ENCODE results near the gene NHLRC1. TPM values are rescaled to one million over a fixed set of nuclear protein-coding genes. Genes with fewer than 3 reads are reported as not detected.

Gene NHLRC1
- total RNA-seq, 1 experiment from 2014 or later, result 2.6 TPM

GRCh38 chr6:18139935-18140621, 17.6 kb upstream of the NHLRC1 start:
- DNase-seq (ENCODE audit: low read depth), result no peak

- no peak for DNase-seq (ENCODE audit: low read depth)
Observed at GRCh38 chr6:18138906-18139305, 16.4 kb upstream of the NHLRC1 start.

DNA sequence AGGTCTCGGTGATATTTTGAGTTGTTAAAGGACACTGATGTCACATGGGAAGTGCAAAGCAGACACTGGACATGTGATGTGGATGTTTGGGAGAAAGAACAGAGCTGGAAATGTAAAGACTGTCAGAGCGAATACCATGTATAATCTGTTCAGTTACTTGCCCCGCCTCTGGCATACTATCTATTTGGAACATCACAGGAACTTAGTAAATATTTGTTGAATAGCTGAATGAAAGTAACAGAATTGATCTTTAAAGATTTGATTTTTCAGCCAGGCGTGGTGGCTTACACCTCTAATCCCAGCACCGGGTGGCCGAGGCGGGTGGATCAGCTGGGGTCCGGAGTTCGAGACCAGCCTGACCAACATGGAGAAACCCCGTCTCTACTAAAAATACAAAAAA, 13.8 kb upstream of the NHLRC1 start:
- no peak for DNase-seq (ENCODE audit: low read depth)

GRCh38 chr6:18135171-18135570, 12.7 kb upstream of the NHLRC1 start:
- DNase-seq (ENCODE audit: low read depth), result no peak

DNA sequence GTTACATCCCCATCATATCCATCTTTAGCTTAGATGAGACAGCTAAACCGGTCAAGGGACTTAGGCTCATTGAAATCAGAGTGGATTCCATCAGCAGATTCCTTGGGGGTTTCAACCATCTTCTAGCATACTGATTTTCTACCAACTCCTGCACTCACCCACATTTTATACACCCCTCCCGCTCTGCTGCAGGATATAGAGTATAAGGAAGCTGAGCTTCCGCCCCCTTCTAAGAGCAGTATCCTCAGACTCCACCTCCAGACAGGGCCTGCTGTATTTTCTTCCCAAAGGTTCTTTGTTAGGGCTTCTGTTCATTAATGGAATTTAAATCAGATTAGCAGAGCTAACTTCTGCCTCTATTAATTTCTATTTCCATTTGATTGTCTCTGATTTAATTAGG, 9.9 kb upstream of the NHLRC1 start:
- DNase-seq (ENCODE audit: low read depth), result no peak

DNA sequence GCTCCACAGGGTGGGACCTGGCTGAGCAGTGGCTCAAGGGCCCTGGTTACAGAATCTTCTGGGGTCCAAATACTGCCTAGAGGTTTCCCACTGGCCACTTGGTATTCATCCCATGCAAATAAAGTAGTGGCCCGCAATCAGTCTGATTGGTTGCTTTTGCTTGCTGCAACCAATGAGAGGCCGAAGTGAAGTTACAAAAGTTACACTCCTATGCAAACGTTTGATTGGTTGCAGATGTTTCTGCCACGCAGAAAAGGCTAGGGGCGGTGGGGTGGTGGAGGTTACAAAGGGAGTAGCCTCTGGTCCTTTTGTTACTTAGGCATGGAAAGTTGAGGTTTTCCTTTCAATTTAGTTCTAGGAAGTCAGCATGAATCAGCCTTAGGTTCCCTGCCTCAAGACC, 3.6 kb upstream of the NHLRC1 start:
- DNase-seq (ENCODE audit: low read depth), result no peak

GRCh38 chr6:18121580-18122127, 823 bp downstream of the NHLRC1 start:
- no peak for DNase-seq (ENCODE audit: low read depth)

- DNase-seq (ENCODE audit: low read depth), result no peak
Observed at GRCh38 chr6:18119236-18119635, 3.2 kb downstream of the NHLRC1 start.

DNA sequence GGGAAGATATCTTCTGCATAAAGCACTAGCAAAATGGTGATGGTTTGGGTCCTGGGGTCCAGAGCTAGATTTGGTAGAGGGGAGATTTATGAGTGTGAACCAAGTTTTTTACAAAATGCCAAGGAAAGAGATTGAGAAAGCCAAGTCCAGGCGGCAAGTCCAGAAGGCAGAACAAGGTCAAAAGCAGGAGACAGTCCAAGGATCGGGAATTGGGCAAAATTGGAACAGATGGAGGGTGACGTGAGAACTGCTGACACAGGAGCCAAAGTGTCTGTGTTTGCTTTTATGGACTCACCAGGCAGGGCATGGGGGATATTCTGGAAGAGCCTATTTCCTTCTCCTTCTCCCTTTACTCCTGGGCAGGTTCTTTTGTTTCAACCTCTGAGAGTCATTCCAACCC, 4.1 kb downstream of the NHLRC1 start:
- DNase-seq (ENCODE audit: low read depth), result no peak

DNA sequence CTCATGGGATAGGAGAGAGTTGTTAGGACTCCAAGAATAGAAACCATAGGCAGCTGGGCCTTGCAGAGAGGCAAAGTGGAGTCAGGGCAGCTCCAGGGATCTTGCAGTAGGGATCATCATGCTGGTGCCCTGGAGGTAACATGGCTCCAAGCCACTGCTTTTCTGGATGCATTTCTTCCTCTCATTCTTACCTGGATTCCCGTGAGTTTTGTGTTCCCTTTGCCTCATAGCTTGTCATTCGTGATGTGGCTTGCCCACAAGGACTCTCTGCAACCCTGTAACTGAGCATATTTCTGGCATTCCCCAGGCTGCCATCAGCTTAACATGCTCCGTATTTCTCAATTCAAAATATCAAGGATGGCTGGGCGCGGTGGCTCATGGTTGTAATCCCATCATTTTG, 5.3 kb downstream of the NHLRC1 start:
- no peak for DNase-seq (ENCODE audit: low read depth)

GRCh38 chr6:18115356-18115755, 7.1 kb downstream of the NHLRC1 start:
- DNase-seq (ENCODE audit: low read depth), result peak; percentile 15

GRCh38 chr6:18110162-18110561, 12.3 kb downstream of the NHLRC1 start:
- DNase-seq (ENCODE audit: low read depth), result no peak

DNA sequence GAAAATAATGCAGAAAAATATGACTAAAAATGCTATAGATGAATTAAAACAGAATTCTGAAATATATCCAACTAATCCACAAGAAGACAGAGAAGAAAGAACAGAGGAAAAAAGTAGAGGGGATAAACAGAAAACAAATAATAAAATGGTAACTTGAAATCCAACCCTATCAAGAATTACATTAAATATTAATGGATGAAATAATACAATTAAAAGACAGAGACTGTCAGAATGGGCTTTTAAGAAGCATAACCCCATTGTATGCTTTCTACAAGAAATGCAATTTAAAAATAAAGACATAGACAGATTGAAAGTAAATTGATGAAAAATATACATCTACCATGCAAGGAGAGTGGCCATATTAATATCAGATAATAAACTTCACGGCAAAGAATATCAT, 15.4 kb downstream of the NHLRC1 start:
- DNase-seq (ENCODE audit: low read depth), result no peak

GRCh38 chr6:18102783-18103509, 19.5 kb downstream of the NHLRC1 start:
- no peak for DNase-seq (ENCODE audit: low read depth)

DNA sequence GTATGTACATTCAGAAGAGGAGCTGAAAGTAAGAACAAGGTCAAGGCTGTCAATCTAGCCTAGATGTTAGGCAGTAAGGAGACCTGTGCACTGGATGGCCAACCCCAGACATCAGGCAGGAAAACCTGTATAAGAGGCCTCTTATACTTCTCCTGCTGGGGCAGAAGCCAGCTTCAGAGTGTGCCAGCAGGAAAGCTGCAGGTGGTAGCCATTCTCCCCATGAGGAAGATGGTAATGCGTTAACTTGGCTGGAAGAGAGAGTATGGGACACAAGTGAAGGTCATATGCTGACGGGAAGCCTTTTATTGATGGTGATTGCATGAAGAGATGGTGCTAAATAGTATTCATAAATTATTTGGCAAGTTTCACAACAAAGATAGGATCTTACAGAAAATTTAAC, 20.6 kb downstream of the NHLRC1 start:
- no peak for DNase-seq (ENCODE audit: low read depth)

DNA sequence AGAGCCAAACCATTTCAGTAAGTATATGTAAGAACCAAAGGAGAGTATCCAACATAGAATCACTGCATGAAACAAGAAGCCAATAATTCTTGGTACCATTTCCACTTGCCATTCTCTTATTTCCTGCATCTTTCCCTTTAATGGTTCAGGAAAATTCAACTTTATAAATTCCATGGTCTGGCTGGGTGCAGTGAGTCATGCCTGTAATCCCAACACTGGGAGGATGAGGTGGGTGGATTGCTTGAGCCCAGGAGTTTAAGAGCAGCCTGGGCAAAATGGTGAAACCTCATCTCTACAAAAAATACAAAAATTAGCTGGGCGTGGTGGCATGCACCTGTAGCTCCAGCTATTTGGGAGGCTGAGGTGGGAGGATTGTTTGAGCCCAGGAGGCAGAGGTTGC, 21.2 kb downstream of the NHLRC1 start:
- DNase-seq (ENCODE audit: low read depth), result peak; percentile 8

GRCh38 chr6:18100296-18100695, 22.2 kb downstream of the NHLRC1 start:
- DNase-seq (ENCODE audit: low read depth), result no peak

GRCh38 chr6:18099511-18099910, 23.0 kb downstream of the NHLRC1 start:
- DNase-seq (ENCODE audit: low read depth), result peak; percentile 14

- DNase-seq (ENCODE audit: low read depth), result no peak
Observed at GRCh38 chr6:18096423-18096822, 26.1 kb downstream of the NHLRC1 start.

DNA sequence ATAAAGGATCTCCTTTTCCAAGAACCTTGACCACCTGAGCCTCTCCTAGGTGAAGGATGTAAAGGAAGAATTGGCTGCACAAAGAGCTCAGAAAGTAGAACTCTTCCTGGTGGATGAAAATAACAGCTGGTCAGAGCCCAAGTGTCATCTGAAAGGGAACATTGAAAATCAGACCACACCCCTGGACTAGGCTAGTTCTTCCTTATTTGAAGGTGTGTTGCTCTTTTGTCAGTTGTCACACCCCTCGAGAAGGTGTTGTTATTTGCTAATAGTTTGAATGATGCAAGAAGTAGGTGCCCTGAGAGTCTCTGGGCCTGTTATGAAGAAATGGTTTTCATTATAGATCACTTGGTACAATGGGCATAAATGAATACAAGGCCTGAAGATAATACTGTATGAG, 31.1 kb downstream of the NHLRC1 start:
- DNase-seq (ENCODE audit: low read depth), result no peak

DNA sequence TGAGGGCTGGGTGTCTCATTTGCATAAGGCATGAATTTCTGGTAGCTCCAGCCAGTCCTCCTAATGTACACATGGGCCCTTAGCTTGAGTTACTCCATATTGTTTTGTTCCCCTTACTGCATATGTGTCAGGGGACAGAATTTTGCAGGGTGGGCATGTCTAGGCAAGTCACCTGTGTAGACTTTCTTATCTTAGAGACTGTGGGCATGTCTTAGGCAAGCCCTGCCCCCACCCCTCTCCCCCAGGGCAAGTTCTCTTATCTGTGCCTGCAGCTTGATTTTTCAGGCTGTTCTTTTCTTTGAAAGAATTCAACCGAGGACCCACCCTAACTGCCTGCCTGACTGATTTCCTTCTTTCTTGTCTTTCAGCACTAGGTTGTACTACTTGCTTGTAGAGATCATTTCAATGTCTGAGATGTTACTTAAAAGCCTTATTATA, 32.1 kb downstream of the NHLRC1 start:
- no peak for DNase-seq (ENCODE audit: low read depth)

GRCh38 chr6:18088419-18089296, 33.8 kb downstream of the NHLRC1 start:
- DNase-seq (ENCODE audit: low read depth), result no peak
